ENCODE results near the gene CDKN1C.

Gene CDKN1C

DNA sequence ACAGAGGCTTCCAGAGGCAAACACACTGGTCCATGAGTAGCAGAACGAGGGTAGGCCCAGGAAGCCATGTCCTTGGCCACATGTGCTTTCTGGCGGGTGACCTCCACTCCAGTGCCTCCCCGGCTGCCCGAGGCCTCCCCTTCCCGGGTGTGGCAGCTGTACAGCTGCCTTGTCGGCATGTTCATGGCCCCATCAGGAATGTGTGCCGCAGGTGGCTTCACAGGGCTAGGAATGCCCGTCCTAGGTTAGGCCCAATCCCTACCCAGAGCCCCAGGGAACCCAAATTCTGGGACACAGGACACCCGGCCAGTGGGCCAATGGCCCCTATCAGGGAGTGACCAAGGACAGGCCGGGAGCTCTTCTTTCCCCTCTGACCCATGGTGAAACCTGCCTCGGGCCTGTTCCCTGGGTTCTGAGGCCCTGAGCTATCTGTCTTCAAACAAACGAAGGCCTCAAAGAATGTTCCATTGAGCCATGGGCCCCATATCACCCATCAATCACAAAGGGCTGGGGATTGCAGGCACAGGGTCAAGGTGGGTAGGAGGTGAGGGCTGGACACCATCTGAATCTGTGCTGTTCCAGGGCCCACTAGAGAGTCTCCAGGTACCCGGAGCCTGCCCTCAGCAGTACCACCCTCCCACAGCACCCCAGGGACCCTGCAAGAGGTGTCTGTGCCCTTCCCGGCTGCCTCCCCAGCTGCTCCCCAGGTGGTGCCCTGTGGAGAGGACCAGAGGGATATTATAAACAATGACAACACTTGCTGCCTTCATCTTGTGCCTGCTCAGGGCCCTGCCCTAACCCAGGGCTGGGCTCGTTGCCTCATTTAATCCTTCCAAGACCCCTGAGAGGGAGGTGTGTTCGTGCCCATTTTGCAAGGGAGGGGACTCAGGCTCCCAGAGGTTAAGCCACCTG, 4.0 kb upstream of the CDKN1C start:
- ATAC-seq (ENCODE audit: low read depth) (no peak), DNase-seq (ENCODE audit: low spot score) (no peak)
- Histone ChIP-seq H3K9me3 (ENCODE audit: severe bottlenecking) (no peaks in the 10 kb centered on the region), H3K4me3 (ENCODE audit: severe bottlenecking) (no peak overlapping the region), H3K27me3 (ENCODE audit: insufficient read depth, poor library complexity, severe bottlenecking) (no peaks in the 10 kb centered on the region), H3K36me3 (ENCODE audit: low read depth) (no peaks in the 10 kb centered on the region), H3K4me1 (ENCODE audit: insufficient read depth, poor library complexity, severe bottlenecking) (peaks cover 22% of the 10 kb centered on the region), H3K27ac (ENCODE audit: poor library complexity, severe bottlenecking) (peak overlapping the region; percentile 85)
- TF ChIP-seq, protein P1, sequence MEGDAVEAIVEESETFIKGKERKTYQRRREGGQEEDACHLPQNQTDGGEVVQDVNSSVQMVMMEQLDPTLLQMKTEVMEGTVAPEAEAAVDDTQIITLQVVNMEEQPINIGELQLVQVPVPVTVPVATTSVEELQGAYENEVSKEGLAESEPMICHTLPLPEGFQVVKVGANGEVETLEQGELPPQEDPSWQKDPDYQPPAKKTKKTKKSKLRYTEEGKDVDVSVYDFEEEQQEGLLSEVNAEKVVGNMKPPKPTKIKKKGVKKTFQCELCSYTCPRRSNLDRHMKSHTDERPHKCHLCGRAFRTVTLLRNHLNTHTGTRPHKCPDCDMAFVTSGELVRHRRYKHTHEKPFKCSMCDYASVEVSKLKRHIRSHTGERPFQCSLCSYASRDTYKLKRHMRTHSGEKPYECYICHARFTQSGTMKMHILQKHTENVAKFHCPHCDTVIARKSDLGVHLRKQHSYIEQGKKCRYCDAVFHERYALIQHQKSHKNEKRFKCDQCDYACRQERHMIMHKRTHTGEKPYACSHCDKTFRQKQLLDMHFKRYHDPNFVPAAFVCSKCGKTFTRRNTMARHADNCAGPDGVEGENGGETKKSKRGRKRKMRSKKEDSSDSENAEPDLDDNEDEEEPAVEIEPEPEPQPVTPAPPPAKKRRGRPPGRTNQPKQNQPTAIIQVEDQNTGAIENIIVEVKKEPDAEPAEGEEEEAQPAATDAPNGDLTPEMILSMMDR (IDR thresholded peaks at IDR 0.05; ENCODE audit: poor library complexity, severe bottlenecking) = no peak

- Histone ChIP-seq H3K27ac (ENCODE audit: poor library complexity, severe bottlenecking) (no peak overlapping the region), H3K27me3 (ENCODE audit: insufficient read depth, poor library complexity, severe bottlenecking) (no peaks in the 10 kb centered on the region), H3K9me3 (ENCODE audit: severe bottlenecking) (no peaks in the 10 kb centered on the region), H3K36me3 (ENCODE audit: low read depth) (no peaks in the 10 kb centered on the region), H3K4me3 (ENCODE audit: severe bottlenecking) (no peak overlapping the region), H3K4me1 (ENCODE audit: insufficient read depth, poor library complexity, severe bottlenecking) (peaks cover 22% of the 10 kb centered on the region)
- ATAC-seq (ENCODE audit: low read depth) (peak; percentile 60), DNase-seq (ENCODE audit: low spot score) (no peak)
- TF ChIP-seq, protein P1 (IDR thresholded peaks at IDR 0.05; ENCODE audit: poor library complexity, severe bottlenecking) = peak; percentile 93
Observed at GRCh38 chr11:2888266-2888968, 2.8 kb upstream of the CDKN1C start.

DNA sequence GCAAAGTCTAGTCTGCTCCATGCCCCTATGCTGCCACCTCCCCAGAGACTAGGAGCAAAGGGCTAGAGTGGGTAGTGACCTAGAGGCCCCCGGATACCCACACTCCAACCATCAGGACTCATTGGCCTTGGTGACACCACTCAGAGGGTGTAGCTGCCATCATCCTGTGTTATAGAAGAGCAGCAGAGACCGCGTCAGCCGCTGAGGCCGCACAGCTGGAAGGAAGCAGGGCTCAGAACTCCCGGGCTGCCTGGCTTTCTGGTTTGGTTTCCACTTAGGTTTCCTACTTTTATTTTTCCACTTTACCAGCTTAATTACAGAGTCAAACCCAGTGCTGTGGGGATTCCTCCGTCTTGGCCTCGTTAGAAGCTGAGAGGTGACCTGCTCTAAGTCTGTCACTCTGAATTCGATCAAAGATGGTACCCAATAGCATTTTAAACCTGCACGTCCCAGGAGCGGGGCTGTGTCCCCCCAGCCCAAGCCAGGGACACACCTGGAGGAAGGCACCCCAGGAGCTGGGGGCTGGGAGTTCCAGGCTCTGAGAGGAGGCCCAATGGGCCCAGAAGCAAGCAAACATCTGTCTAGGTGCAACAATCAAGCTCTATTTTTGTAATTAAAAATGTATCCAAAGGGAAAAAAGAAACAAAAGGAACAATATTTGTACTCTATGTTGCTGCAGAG, 2.1 kb upstream of the CDKN1C start:
- no peak overlapping the region for H3K27ac ChIP-seq (ENCODE audit: poor library complexity, severe bottlenecking)
- no peaks in the 10 kb centered on the region for H3K27me3 ChIP-seq (ENCODE audit: insufficient read depth, poor library complexity, severe bottlenecking)
- H3K4me3 ChIP-seq (ENCODE audit: severe bottlenecking) = no peak overlapping the region
- ATAC-seq (ENCODE audit: low read depth) (no peak), DNase-seq (ENCODE audit: low spot score) (no peak)
- no peaks in the 10 kb centered on the region for H3K36me3 ChIP-seq (ENCODE audit: low read depth)
- no peaks in the 10 kb centered on the region for H3K9me3 ChIP-seq (ENCODE audit: severe bottlenecking)
- peaks cover 22% of the 10 kb centered on the region for H3K4me1 ChIP-seq (ENCODE audit: insufficient read depth, poor library complexity, severe bottlenecking)
- TF ChIP-seq, protein P1 (IDR thresholded peaks at IDR 0.05; ENCODE audit: poor library complexity, severe bottlenecking) = no peak

- H3K36me3 ChIP-seq (ENCODE audit: low read depth) = no peaks in the 10 kb centered on the region
- H3K4me3 ChIP-seq (ENCODE audit: severe bottlenecking) = no peak overlapping the region
- no peak for ATAC-seq (ENCODE audit: low read depth)
- TF ChIP-seq, protein P1 (IDR thresholded peaks at IDR 0.05; ENCODE audit: poor library complexity, severe bottlenecking) = no peak
- no peak for DNase-seq (ENCODE audit: low spot score)
- no peaks in the 10 kb centered on the region for H3K9me3 ChIP-seq (ENCODE audit: severe bottlenecking)
- H3K27ac ChIP-seq (ENCODE audit: poor library complexity, severe bottlenecking) = no peak overlapping the region
- peaks cover 18% of the 10 kb centered on the region for H3K4me1 ChIP-seq (ENCODE audit: insufficient read depth, poor library complexity, severe bottlenecking)
- H3K27me3 ChIP-seq (ENCODE audit: insufficient read depth, poor library complexity, severe bottlenecking) = no peaks in the 10 kb centered on the region
Observed at GRCh38 chr11:2886936-2887335, 1.4 kb upstream of the CDKN1C start.
